Psoas muscle (tissue), 8 donors: ENCODE measurements around the gene MTA2. TPM values are rescaled to one million over a fixed set of nuclear protein-coding genes. Genes with fewer than 3 reads are reported as not detected.

Source experiments
- ATAC-seq, 4 donors: fragments of 200-7000 bp; cut with Tn5 transposase; one replicate each; pipeline ENCODE4 v1.9.1; 2020; ENCODE audit warnings: moderate library complexity in 3 of 4, mild to moderate bottlenecking in 2 of 4
- DNase-seq, 2 donors: peaks; one replicate each; pipeline ENCODE4 v3.0.0-alpha.2; 2020
- H3K27ac ChIP-seq: fragments of 200-600 bp; one replicate; pipeline ENCODE4 v1.8.0; 2022
- H3K27me3 ChIP-seq, 3 donors: fragments of 200-600 bp in 1 of 3; one replicate each; pipeline versions ENCODE4 v1.6.1 to v1.8.0; 2013 to 2022; ENCODE audit warnings: low read length in 2 of 3, mild to moderate bottlenecking in 2 of 3, moderate library complexity in 1 of 3; ENCODE audit not compliant: insufficient read depth in 3 of 3
- H3K36me3 ChIP-seq, 2 donors: fragments of 200-600 bp in 1 of 2; one replicate each; pipeline versions ENCODE4 v1.6.1 to v1.8.0; 2013 to 2022; ENCODE audit warnings: low read depth in 1 of 2, mild to moderate bottlenecking in 1 of 2, moderate library complexity in 1 of 2; ENCODE audit not compliant: insufficient read depth in 1 of 2
- H3K4me1 ChIP-seq: fragments of 200-600 bp; one replicate; pipeline ENCODE4 v1.8.0; 2022
- H3K4me3 ChIP-seq: fragments of 200-600 bp; one replicate; pipeline ENCODE4 v1.8.0; 2022; ENCODE audit warnings: mild to moderate bottlenecking
- H3K9me3 ChIP-seq: fragments of 200-600 bp; one replicate; pipeline ENCODE4 v1.8.0; 2022
- WGBS, 3 donors: extraction: QIAGEN DNeasy Blood & Tissue Kit; methylation state at CpG; one replicate each; pipeline versions ENCODE4 v1.1.6 to v1.1.7; 2013; 5-methylcytosine and 5-hydroxymethylcytosine counted together
- intact Hi-C, 2 donors: fragments of 100-400 bp; cut with DNase I; formaldehyde crosslinking; loops; one replicate each; pipeline versions ENCODE4 v1.11.0 to v1.14.2; 2022
- polyA plus RNA-seq, 3 donors: library from polyadenylated mRNA; stranded (reverse); fragments of 200-250 nt; gene quantifications; one replicate each; pipeline ENCODE4 v1.2.3, GENCODE V29; 2013
- total RNA-seq, 4 donors: library from RNA; stranded (reverse); fragmentation: NEBNext Ultra II Directional in 2 of 4; extraction: Animal tissue kit (Norgen Biotek cat#: 25700) in 2 of 4; gene quantifications; one replicate each; pipeline versions ENCODE4 v1.2.1 to v1.2.4, GENCODE V29; 2021 to 2023
- TF ChIP-seq, protein P1 (sequence below): fragments of 200-600 bp; IDR thresholded peaks from one replicate; pipeline ENCODE4 v1.8.0; 2022; ENCODE audit warnings: antibody characterized with exemption
- donor health status: healthy with polysubstance abuse.
- donor health status: DM: no; HTN: no; CAD: no; lungs with moderate emphysema.
- donor health status: Bipolar disorder and iron deficiency.
- donor health status: healthy.
- donor health status: DM: yes; HTN: yes; CAD: no.
- donor health status: DM: no; HTN: no; CAD: no.
- donor health status: DM: no; HTN: no; CAD: no.
- donor health status: DM: yes; HTN: yes; CAD: no.

MTA2 gene
- total and polyA plus RNA-seq, 7 donors: 18.4 to 32.5 (median 27.1) TPM

DNA sequence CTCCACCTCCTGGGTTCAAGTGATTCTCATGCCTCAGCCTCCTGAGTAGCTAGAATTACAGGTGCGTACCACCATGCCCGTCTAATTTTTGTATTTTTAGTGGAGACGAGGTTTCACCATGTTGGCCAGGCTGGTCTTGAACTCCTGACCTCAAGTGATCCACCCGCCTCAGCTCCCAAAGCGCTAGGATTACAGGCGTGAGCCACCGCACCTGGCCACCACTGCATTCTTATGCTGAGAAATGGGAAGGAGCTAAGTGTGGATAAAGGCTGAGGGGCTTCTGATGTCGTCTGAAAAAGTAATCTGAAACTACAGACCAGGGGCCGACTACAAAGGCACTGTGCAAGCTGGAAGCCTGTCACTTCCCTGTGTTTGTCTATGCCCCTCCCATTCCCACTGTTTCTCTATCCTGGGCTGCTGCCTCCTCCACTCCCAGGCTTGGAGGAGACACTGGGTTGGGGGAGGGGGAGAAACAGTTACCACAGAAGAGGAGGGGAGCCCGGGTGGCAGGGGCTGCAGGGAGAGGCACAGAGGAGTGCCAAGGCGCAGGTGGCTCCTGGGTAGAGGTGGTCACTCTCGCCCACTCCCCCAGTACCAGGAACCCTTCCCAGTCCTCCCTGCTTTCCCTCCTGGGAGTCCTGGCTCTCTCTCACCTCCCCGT, 2.9 kb upstream of the MTA2 start:
- Histone ChIP-seq H3K36me3 (peaks cover 2 to 39% of the 10 kb centered on the region in 2 donors), H3K27me3 (no peaks in the 10 kb centered on the region), H3K9me3 (no peaks in the 10 kb centered on the region), H3K4me1 (peaks cover 20% of the 10 kb centered on the region), H3K4me3 (no peak overlapping the region), H3K27ac (no peak overlapping the region)
- TF ChIP-seq, protein P1, sequence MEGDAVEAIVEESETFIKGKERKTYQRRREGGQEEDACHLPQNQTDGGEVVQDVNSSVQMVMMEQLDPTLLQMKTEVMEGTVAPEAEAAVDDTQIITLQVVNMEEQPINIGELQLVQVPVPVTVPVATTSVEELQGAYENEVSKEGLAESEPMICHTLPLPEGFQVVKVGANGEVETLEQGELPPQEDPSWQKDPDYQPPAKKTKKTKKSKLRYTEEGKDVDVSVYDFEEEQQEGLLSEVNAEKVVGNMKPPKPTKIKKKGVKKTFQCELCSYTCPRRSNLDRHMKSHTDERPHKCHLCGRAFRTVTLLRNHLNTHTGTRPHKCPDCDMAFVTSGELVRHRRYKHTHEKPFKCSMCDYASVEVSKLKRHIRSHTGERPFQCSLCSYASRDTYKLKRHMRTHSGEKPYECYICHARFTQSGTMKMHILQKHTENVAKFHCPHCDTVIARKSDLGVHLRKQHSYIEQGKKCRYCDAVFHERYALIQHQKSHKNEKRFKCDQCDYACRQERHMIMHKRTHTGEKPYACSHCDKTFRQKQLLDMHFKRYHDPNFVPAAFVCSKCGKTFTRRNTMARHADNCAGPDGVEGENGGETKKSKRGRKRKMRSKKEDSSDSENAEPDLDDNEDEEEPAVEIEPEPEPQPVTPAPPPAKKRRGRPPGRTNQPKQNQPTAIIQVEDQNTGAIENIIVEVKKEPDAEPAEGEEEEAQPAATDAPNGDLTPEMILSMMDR: no peak
- DNase-seq (peak in 1 of 2 donors; percentile 42), ATAC-seq (no peak)
- 78 to 92% (median 83%) methylated on average over 12 to 13 of the region's 13 CpGs for WGBS, 3 donors
- intact Hi-C loops: no loop called here

DNA sequence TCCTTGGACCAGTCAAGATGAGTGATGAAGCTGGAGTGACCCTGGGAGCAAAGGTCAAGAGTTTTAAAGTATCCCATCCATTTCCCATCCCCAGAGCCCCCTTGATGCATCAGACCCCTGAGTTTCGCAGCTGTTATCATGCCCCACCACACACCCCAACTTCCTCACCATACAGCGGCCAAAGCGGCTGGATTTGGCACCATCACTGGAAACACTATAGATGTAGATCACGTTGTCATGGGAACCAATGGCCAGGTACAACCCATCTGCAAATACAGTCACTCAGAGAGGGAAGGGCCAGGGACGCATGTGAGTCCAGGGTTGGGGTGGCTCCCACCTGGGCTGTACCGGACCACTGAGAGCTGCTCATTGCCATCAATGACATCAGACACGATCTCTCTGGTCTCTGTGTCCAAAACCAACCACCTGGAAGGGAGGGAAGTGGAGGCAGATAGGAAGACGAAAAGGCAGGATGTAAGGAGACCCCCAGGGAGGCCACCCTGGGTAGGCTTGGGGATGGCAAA, 2.2 kb upstream of the MTA2 start:
- H3K9me3 ChIP-seq: no peaks in the 10 kb centered on the region
- TF ChIP-seq, protein P1: no peak
- H3K36me3 ChIP-seq: peaks cover 2 to 36% of the 10 kb centered on the region in 2 donors
- ATAC-seq (no peak), DNase-seq (peak in 1 of 2 donors; percentile 47)
- H3K4me3 ChIP-seq: no peak overlapping the region
- intact Hi-C loops: no loop called here
- peaks cover 25% of the 10 kb centered on the region for H3K4me1 ChIP-seq
- no peak overlapping the region for H3K27ac ChIP-seq
- 92 to 96% (median 94%) methylated on average over 8 of the region's 8 CpGs for WGBS, 3 donors
- no peaks in the 10 kb centered on the region for H3K27me3 ChIP-seq

DNA sequence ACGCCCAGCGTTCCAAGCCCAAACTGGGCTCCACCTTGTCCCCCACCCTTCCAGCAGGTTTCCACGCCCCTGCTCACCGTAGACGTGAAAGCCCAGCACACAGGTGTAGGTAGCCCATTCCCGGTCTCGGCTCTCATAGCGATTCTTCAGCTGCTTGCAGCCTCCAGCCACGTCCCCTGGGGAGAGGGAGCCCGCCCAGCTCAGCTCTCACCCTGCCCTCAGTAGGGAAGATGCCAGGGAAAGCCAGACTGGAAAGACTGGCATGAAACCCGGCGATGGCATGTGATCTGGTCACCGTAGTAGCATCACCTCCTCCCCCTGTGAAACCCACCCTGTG, 1.4 kb upstream of the MTA2 start:
- no peaks in the 10 kb centered on the region for H3K9me3 ChIP-seq
- DNase-seq: no peak
- intact Hi-C loops: no loop called here
- H3K4me3 ChIP-seq: peak overlapping the region; percentile 84
- WGBS, 3 donors: 37 to 46% (median 38%) methylated on average over 13 of the region's 13 CpGs
- H3K36me3 ChIP-seq: peaks cover 5 to 36% of the 10 kb centered on the region in 2 donors
- TF ChIP-seq, protein P1: no peak
- peaks cover 29% of the 10 kb centered on the region for H3K4me1 ChIP-seq
- H3K27ac ChIP-seq: peak overlapping the region; percentile 92
- no peaks in the 10 kb centered on the region for H3K27me3 ChIP-seq
- ATAC-seq: no peak

DNA sequence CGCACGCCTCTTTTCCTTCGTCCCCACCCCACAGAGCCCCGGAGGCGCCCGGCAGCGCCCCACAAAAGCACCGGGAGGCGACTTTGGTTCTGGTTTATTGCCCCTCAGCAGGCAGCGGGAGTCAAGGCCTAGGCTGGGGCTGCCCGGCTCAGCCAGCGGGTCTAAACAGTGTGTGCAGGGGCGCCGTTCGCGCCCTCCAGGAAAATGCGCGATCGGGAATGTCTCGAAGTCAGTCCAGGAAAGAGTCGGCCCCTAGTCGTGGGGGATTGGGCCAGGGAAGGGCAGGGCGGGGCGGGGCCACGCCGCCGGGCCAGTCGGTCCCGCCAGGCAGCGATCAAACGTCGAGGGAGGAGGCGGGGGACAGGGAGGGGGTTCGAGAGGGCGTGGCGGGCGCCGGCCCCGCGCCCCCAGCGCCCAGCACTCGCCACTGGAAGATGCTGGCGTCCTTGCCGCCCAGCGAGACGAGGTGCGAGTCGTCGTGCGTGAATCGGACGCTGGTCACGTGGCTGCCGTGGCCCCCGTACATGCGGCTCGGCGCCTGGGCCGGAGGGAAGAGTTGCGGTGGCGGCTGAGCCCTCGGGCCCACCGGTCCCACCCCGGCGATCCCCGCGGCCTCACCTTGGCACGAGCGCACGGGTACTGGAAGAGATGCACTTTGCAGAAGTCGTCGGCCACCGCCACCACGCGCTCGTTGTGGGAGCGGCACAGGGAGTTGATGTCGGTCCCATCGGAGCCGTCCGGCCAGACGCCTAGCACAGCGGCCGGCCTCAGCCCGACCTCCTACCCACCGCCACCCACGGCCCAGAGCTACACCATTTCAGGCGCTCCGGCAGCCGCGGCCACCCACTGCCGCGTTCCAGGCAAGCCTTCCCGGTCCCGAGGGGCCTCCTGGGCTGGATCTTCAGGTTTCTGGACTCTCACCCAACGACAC, 741 bp upstream of the MTA2 start:
- TF ChIP-seq, protein P1: peak; percentile 23
- Histone ChIP-seq H3K27me3 (no peaks in the 10 kb centered on the region), H3K4me1 (peaks cover 29% of the 10 kb centered on the region), H3K4me3 (peak overlapping the region; percentile 84), H3K9me3 (no peaks in the 10 kb centered on the region), H3K27ac (peak overlapping the region; percentile 92), H3K36me3 (peaks cover 5 to 40% of the 10 kb centered on the region in 2 donors)
- intact Hi-C loops: no loop called here
- ATAC-seq (peak; percentile 24 to 76 (median 68)), DNase-seq (peak; percentile 64 to 85)
- 4 to 7% (median 5%) methylated on average over 71 to 96 of the region's 96 CpGs for WGBS, 3 donors
